ENCODE data around the gene RPL39.
"Not testable (repeated sequence)": the region's sequence is repeated elsewhere in the genome, so short reads cannot be mapped to it uniquely, and the experiment has no call there.

Gene RPL39

GRCh38 chrX:119763836-119764387, 27.5 kb downstream of the RPL39 start:
- in situ Hi-C loops (cut with HindIII; ENCODE audit: low sequenced_read_pairs) = no loop called here

GRCh38 chrX:119763181-119763580, 28.2 kb downstream of the RPL39 start:
- in situ Hi-C loops (cut with HindIII; ENCODE audit: low sequenced_read_pairs) = no loop called here

DNA sequence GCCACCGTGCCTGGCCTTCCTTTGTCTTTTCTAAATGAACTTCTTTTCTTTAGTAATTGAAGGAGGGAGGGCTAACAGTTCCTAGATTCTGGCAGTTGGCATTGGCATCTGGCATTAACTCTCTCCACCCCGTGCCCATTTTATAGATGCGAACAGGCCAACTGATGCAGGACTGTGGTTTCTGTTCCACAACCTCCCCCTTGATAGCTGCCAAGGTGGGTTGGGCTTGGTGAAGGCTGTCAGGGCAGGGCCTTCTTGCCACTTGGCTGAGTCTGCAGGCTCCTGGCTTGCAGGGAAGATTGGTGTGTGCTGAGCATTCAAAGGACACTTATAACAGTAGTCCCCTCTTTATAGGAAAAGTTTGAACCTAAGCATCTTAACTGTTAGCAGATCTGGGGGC, 28.7 kb downstream of the RPL39 start:
- in situ Hi-C loops (cut with HindIII; ENCODE audit: low sequenced_read_pairs) = no loop called here

DNA sequence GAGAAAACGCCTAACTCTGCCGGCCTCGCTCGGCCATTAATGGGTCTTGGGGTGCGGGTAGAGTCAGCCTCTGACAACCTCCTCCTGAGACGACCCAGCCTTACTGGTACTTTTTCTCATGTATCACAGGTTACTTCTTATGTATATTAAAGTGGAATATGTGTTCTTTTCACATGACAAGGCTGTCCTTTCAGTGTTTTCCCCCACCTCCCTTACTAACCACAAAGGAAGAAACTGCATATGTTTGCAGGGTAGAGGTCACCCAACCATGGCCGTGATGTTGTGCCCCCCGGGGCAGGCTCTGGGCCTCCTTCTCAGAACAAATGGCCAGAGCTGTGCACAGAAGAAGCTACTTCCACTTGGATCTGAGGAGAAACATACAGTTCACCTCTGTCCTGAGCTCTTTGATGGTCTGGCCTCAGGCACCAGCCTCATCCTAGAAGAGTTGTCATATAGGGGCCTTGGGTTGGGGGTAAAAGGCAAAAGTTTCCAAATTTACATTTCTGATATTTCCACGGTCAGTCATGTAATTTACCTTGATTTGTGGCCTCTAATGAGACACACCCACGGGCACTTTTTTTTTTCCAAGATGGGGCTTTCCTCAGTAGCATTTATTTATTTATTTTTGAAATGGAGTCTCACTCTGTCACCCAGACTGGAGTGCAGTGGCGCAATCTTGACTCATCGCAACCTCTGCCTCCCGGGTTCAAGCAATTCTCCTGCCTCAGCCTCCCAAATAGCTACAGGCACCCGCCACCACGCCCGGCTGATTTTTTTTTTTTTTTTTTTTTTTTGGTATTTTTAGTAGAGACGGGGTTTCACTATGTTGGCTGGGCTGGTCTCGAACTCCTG, 31.2 kb downstream of the RPL39 start:
- in situ Hi-C loops (cut with HindIII; ENCODE audit: low sequenced_read_pairs) = no loop called here

GRCh38 chrX:119759248-119759766, 32.1 kb downstream of the RPL39 start:
- in situ Hi-C loops (cut with HindIII; ENCODE audit: low sequenced_read_pairs) = no loop called here

- in situ Hi-C loops (cut with HindIII; ENCODE audit: low sequenced_read_pairs) = no loop called here
These were observed 32.6 kb downstream of the RPL39 start for GRCh38 chrX:119758731-119759247.

DNA sequence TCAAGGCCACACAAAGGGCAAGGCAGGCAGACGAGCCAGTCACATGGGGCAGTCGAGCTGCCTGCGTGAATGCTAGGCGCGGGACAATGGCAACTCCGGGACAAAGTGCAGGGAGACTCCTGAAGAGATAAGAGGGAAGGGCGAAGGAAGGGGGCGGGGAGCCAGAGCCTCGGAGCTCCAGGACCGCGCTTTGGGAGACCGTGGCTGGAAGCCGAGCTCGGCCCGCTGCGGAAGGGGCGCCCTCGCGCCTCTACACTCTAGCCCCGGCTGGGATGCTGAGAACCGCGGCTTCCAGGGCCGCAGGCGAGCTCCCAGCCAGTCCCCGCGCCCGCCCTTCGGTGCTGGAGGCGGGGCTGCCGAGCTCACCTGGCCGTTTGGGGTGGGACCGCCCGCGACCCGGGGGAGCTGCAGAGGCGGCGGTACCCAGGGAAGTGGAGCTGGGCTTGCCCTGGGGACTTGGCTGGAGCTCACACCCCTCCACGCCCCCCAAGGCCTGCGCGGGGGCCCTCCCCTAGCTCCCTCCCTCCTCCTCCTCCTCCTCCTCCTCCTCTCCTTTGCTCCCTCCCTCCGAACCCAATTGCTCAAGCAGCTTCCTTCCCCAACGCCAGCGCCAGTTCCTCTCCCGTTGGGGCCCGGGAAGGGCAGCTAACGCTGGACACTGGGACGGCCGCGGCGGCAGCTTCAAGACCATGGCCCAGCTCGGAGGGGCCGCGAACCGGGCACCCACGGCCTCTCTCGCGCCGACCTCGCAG, 33.3 kb downstream of the RPL39 start, which contains the start of gene SOWAHD:
Gene SOWAHD (plus strand): TSS at position 610 of the 752 bp plus-strand sequence. CDS start 80 bp downstream, at position 690.
- in situ Hi-C loops (cut with HindIII; ENCODE audit: low sequenced_read_pairs) = no loop called here

DNA sequence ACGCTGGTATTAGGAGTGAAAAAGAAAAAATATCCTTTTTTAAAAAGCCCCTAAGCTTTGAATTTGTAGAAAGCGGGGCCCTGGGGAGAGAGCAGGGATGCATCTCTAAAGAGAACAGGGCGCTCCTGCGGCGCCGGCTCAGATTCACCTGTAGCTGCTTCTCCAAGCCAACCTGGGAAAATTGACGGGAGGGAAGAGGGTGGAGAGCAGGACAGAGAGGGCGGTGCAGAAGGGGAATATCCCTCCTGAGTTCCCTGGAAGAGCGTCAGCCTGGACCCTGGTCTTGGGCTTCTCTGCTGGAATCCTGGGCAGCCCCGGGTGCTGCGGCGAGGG, 33.8 kb downstream of the RPL39 start:
- in situ Hi-C loops (cut with HindIII; ENCODE audit: low sequenced_read_pairs) = no loop called here

GRCh38 chrX:119756926-119757635, 34.3 kb downstream of the RPL39 start:
- in situ Hi-C loops (cut with HindIII; ENCODE audit: low sequenced_read_pairs) = no loop called here

- in situ Hi-C loops (cut with HindIII; ENCODE audit: low sequenced_read_pairs) = no loop called here
These were observed 35.4 kb downstream of the RPL39 start for GRCh38 chrX:119755981-119756533.

DNA sequence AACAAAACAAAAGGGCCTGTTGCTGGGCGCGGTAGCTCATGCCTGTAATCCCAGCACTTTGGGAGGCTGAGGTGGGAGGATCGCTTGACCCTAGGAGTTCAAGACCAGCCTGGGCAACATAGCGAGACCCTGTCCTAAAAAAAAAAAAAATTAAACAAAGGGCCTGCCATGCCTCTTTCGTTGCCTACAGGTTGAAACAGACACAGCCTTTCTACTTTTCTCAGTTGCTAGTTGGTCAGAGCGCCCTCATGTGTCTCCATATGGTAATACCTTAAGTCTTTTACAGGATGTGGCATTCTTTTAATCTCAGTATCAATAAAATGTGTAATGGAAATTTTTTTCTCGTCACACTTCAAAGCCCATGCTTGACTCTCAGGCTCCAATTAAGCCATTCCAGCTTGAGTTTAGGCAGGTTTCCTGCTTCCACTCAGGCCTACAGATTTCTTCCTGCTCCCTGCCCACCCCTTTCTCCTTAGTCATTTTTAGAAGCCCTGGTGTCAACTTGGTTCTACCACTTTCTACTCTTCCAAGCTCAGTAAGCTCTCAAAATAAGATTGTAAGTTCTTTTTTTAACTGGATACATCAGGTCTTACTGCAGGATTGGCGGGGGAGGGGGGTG, 37.7 kb downstream of the RPL39 start:
- in situ Hi-C loops (cut with HindIII; ENCODE audit: low sequenced_read_pairs) = no loop called here

- in situ Hi-C loops (cut with HindIII; ENCODE audit: low sequenced_read_pairs) = no loop called here
These were observed 38.4 kb downstream of the RPL39 start for GRCh38 chrX:119753001-119753400.

DNA sequence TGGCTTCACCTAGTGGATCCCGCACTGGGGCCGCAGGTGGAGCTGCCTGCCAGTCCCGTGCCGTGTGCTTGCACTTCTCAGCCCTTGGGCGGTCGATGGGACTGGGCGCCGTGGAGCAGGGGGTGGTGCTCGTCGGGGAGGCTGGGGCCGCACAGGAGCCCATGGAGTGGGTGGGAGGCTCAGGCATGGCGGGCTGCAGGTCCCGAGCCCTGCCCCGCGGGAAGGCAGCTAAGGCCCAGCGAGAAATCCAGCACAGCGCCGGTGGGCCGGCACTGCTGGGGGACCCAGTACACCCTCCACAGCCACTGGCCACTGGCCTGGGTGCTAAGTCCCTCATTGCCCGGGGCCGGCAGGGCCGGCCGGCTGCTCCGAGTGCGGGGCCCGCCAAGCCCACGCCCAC, 40.7 kb downstream of the RPL39 start:
- in situ Hi-C loops (cut with HindIII; ENCODE audit: low sequenced_read_pairs) = not testable (repeated sequence)

- in situ Hi-C loops (cut with HindIII; ENCODE audit: low sequenced_read_pairs) = not testable (repeated sequence)
These were observed 41.3 kb downstream of the RPL39 start for GRCh38 chrX:119750131-119750530.

- in situ Hi-C loops (cut with HindIII; ENCODE audit: low sequenced_read_pairs) = no loop called here
These were observed 46.1 kb downstream of the RPL39 start for GRCh38 chrX:119745283-119745848.

DNA sequence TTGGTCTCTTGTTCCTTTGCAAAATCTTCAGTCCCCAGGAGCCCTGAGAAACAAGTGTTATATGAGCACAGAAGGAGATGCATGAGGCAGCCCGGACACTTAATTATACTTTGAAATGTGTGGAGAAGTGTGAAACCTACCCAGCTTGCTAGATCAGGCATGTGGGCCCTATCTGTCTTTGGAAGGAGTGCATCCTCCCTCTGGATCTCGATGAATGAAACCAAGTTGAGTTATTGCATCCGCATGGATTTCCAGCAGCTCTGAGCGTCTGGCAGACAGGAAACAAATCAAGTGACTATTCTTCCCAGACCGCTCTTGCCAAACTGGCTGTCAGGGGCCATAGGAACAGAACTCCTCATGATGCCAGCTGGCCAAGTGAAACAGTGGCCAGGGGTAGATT, 52.7 kb downstream of the RPL39 start:
- in situ Hi-C loops (cut with HindIII; ENCODE audit: low sequenced_read_pairs) = no loop called here
